HG02642 (cell line): Measurements from ENCODE around the gene YTHDC2.
"Not testable (repeated sequence)": the region's sequence is repeated elsewhere in the genome, so short reads cannot be mapped to it uniquely, and the experiment has no call there.

Source experiments
- ATAC-seq: cut with Tn5 transposase; IDR thresholded peaks from one replicate; pipeline ENCODE4 v1.9.1; 2021; ENCODE audit warnings: mild to moderate bottlenecking; ENCODE audit not compliant: unreplicated experiment, poor library complexity

YTHDC2 gene

GRCh38 chr5:113598926-113599325 lies 85.4 kb downstream of the YTHDC2 start:
- no peak for ATAC-seq

- ATAC-seq = no peak
These were observed 86.9 kb downstream of the YTHDC2 start for GRCh38 chr5:113600255-113600905.

GRCh38 chr5:113601423-113601822 lies 87.9 kb downstream of the YTHDC2 start:
- no peak for ATAC-seq

- ATAC-seq = not testable (repeated sequence)
These were observed 89.8 kb downstream of the YTHDC2 start for GRCh38 chr5:113603246-113603645.

GRCh38 chr5:113606298-113607134 lies 93.0 kb downstream of the YTHDC2 start:
- ATAC-seq = peak; percentile 96

- ATAC-seq = no peak
These were observed 93.9 kb downstream of the YTHDC2 start for GRCh38 chr5:113607361-113607760.

- ATAC-seq = no peak
These were observed 94.7 kb downstream of the YTHDC2 start for GRCh38 chr5:113608113-113608596.

- no peak for ATAC-seq
These were observed 98.6 kb downstream of the YTHDC2 start for GRCh38 chr5:113612060-113612496.

GRCh38 chr5:113614191-113614590 lies 100.7 kb downstream of the YTHDC2 start:
- ATAC-seq = no peak

GRCh38 chr5:113615708-113616107 lies 102.2 kb downstream of the YTHDC2 start:
- ATAC-seq = no peak

GRCh38 chr5:113617191-113617796 lies 103.8 kb downstream of the YTHDC2 start:
- ATAC-seq = no peak

GRCh38 chr5:113632996-113633395 lies 119.5 kb downstream of the YTHDC2 start:
- ATAC-seq = no peak

- no peak for ATAC-seq
These were observed 121.5 kb downstream of the YTHDC2 start for GRCh38 chr5:113634957-113635356.

- no peak for ATAC-seq
These were observed 128.2 kb downstream of the YTHDC2 start for GRCh38 chr5:113641715-113642114.
